SK-N-SH (cell line): ENCODE measurements around the gene HIVEP2. TPM values are rescaled to one million over a fixed set of nuclear protein-coding genes. Genes with fewer than 3 reads are reported as not detected.

Experiments used
- CTCF ChIA-PET: fragments of 300-600, 350-600 bp; formaldehyde crosslinking; extraction: SDS; loops from one replicate; lab custom pipeline; 2021; lab: Yijun Ruan, JAX
- POLR2A ChIA-PET: fragments of 350-600 bp; sonication (Branson Sonifier 250); formaldehyde crosslinking; extraction: SDS; loops from one replicate; lab custom pipeline; 2020; ENCODE audit warnings: antibody characterized with exemption, inconsistent platforms; lab: Yijun Ruan, JAX
- DNase-seq: peaks from one replicate; pipeline ENCODE4 v3.0.0; 2012
- H2AFZ ChIP-seq: fragments of 200-600 bp; sonication (generic); 2 replicates; pipeline ENCODE4 v1.8.1; 2016; ENCODE audit warnings: antibody characterized with exemption, mild to moderate bottlenecking, low read depth
- H3F3A ChIP-seq: fragments of 200-600 bp; sonication (generic); replicated peaks from 2 replicates; pipeline ENCODE3; 2016; ENCODE audit warnings: antibody characterized with exemption, mild to moderate bottlenecking; ENCODE audit not compliant: insufficient read depth
- H3K27ac ChIP-seq, 2 experiments: fragments of 200-500 bp in 1 of 2; fragments of 200-600 bp in 1 of 2; sonication (Bioruptor generic) in 1 of 2; sonication (generic), shearing (Covaris generic) in 1 of 2; 2 replicates each; pipeline versions ENCODE4 v1.5.1 to v1.6.1; 2014 to 2016; ENCODE audit warnings: low read depth in 2 of 2, inconsistent platforms in 1 of 2, low read length in 1 of 2, mild to moderate bottlenecking in 1 of 2, mixed read lengths in 1 of 2
- H3K27me3 ChIP-seq: fragments of 200-600 bp; sonication (generic), shearing (Covaris generic); 2 replicates; pipeline ENCODE4 v1.6.1; 2016; ENCODE audit warnings: mixed run types; ENCODE audit not compliant: insufficient read depth
- H3K36me3 ChIP-seq, 2 experiments: fragments of 200-500 bp in 1 of 2; fragments of 200-600 bp in 1 of 2; sonication (Bioruptor generic) in 1 of 2; sonication (generic) in 1 of 2; replicated peaks in 1 of 2; 2 replicates each; pipeline versions ENCODE3 to v1.5.1; 2014 to 2016; ENCODE audit warnings: low read length in 1 of 2, mild to moderate bottlenecking in 1 of 2; ENCODE audit not compliant: insufficient read depth in 2 of 2, control insufficient read depth in 1 of 2
- H3K4me1 ChIP-seq, 2 experiments: fragments of 200-500 bp in 1 of 2; fragments of 200-600 bp in 1 of 2; sonication (Bioruptor generic) in 1 of 2; sonication (generic), shearing (Covaris generic) in 1 of 2; 2 replicates each; pipeline versions ENCODE4 v1.5.1 to v1.6.1; 2014 to 2016; ENCODE audit warnings: low read depth in 1 of 2, low read length in 1 of 2, mixed run types in 1 of 2; ENCODE audit not compliant: insufficient read depth in 2 of 2, control insufficient read depth in 1 of 2
- H3K4me2 ChIP-seq: fragments of 200-600 bp; sonication (generic), shearing (Covaris generic); 2 replicates; pipeline ENCODE4 v1.6.1; 2017; ENCODE audit warnings: mixed run types
- H3K4me3 ChIP-seq, 2 experiments: fragments of 200-500 bp in 1 of 2; fragments of 200-600 bp in 1 of 2; sonication (Bioruptor generic) in 1 of 2; sonication (generic), shearing (Covaris generic) in 1 of 2; 2 replicates each; pipeline versions ENCODE4 v1.5.1 to v1.8.1; 2014 to 2016; ENCODE audit warnings: low read depth in 2 of 2, inconsistent platforms in 1 of 2, low read length in 1 of 2, mild to moderate bottlenecking in 1 of 2, mixed read lengths in 1 of 2, moderate library complexity in 1 of 2
- H3K79me2 ChIP-seq: fragments of 200-600 bp; sonication (generic); 2 replicates; pipeline ENCODE4 v1.8.1; 2017; ENCODE audit warnings: mild to moderate bottlenecking; ENCODE audit not compliant: insufficient read depth
- H3K9ac ChIP-seq: fragments of 200-600 bp; sonication (generic); 2 replicates; pipeline ENCODE4 v1.6.1; 2017; ENCODE audit warnings: mixed run types
- H3K9me2 ChIP-seq: fragments of 200-600 bp; sonication (generic); 2 replicates; pipeline ENCODE4 v1.6.1; 2017; ENCODE audit warnings: mixed run types
- H3K9me3 ChIP-seq: fragments of 200-600 bp; sonication (generic); 2 replicates; pipeline ENCODE4 v1.6.1; 2017; ENCODE audit warnings: mixed run types, mild to moderate bottlenecking, moderate library complexity
- H4K20me1 ChIP-seq: fragments of 200-600 bp; sonication (generic); 2 replicates; pipeline ENCODE4 v1.6.1; 2017; ENCODE audit warnings: mild to moderate bottlenecking, mixed run types; ENCODE audit not compliant: insufficient read depth
- EZH2phosphoT487 ChIP-seq: fragments of 200-600 bp; sonication (generic); IDR thresholded peaks from 2 replicates; pipeline ENCODE4 v1.6.1; 2017; ENCODE audit warnings: low read depth, mixed run types, mild to moderate bottlenecking, antibody characterized with exemption, moderate library complexity, borderline replicate concordance
- FOSL2 ChIP-seq: IDR thresholded peaks from 2 replicates; pipeline ENCODE4 v1.4.0; 2012; ENCODE audit warnings: low read depth, mild to moderate bottlenecking, moderate library complexity, borderline replicate concordance
- FOXJ3 ChIP-seq: sonication (generic); formaldehyde crosslinking; IDR thresholded peaks from 2 replicates; pipeline ENCODE4 v1.5.1; 2020; ENCODE audit warnings: mild to moderate bottlenecking, missing genetic modification reagents
- GABPA ChIP-seq: IDR thresholded peaks from 2 replicates; pipeline ENCODE4 v1.4.0; 2012; ENCODE audit warnings: low read depth, mild to moderate bottlenecking
- JUND ChIP-seq: IDR thresholded peaks from 2 replicates; pipeline ENCODE4 v1.4.0; 2012
- MAX ChIP-seq: IDR thresholded peaks from 2 replicates; pipeline ENCODE4 v1.4.0; 2012; ENCODE audit warnings: low read depth
- MEF2A ChIP-seq: IDR thresholded peaks from 2 replicates; pipeline ENCODE4 v1.4.0; 2012; ENCODE audit warnings: low read depth, borderline replicate concordance
- RAD21 ChIP-seq: IDR thresholded peaks from 2 replicates; pipeline ENCODE4 v1.6.1; 2012; ENCODE audit warnings: mild to moderate bottlenecking, low read length
- RCOR1 ChIP-seq: fragments of 150-350 bp; IDR thresholded peaks from 2 replicates; pipeline ENCODE4 v1.6.1; 2017; ENCODE audit warnings: antibody characterized with exemption, low read length
- REST ChIP-seq: IDR thresholded peaks from 2 replicates; pipeline ENCODE4 v1.6.1; 2012; ENCODE audit warnings: mild to moderate bottlenecking, low read depth, low read length, moderate library complexity
- RFX5 ChIP-seq: IDR thresholded peaks from 2 replicates; pipeline ENCODE4 v1.6.1; 2012; ENCODE audit warnings: mild to moderate bottlenecking, improper control_type of control experiment, low read length
- SIN3A ChIP-seq: IDR thresholded peaks from 2 replicates; pipeline ENCODE4 v1.6.1; 2012; ENCODE audit warnings: low read depth, mild to moderate bottlenecking, low read length, moderate library complexity, borderline replicate concordance
- SMC3 ChIP-seq: IDR thresholded peaks from 2 replicates; pipeline ENCODE4 v1.6.1; 2012; ENCODE audit warnings: low read depth, low read length, improper control_type of control experiment
- YY1 ChIP-seq: IDR thresholded peaks from 2 replicates; pipeline ENCODE4 v1.4.0; 2012; ENCODE audit warnings: low read depth, mild to moderate bottlenecking
- ZBTB33 ChIP-seq: IDR thresholded peaks from 2 replicates; pipeline ENCODE4 v1.4.0; 2012; ENCODE audit warnings: low read depth, borderline replicate concordance
- WGBS: methylation state at CpG from one replicate; pipeline ENCODE4 v1.1.6; 2017; ENCODE audit warnings: low lambda C conversion rate; 5-methylcytosine and 5-hydroxymethylcytosine counted together
- polyA plus RNA-seq, 3 experiments: library from polyadenylated mRNA; depleted of rRNA; stranded (reverse); fragments of >200 nt; gene quantifications; 2 replicates each; pipeline ENCODE4 v1.2.3, GENCODE V29; 2012

Gene HIVEP2
- polyA plus RNA-seq, 1 of the 3 experiments (the other 2 are of a cell fraction) = 2.5 TPM

GRCh38 chr6:142912125-142912524, 32.9 kb downstream of the HIVEP2 start:
- Histone ChIP-seq H3K9me3 (no peaks in the 10 kb centered on the region), H3K4me2 (no peak overlapping the region), H4K20me1 (no peaks in the 10 kb centered on the region), H3K27me3 (no peaks in the 10 kb centered on the region), H3K36me3 (peaks cover 0 to 7% of the 10 kb centered on the region in 2 experiments), H3K9ac (no peak overlapping the region), H2AFZ (no peak overlapping the region), H3K4me1 (peaks cover 0 to 2% of the 10 kb centered on the region in 2 experiments; a peak in 1 of 4 replicates), H3K79me2 (peaks cover 22% of the 10 kb centered on the region), H3K4me3 (no peak overlapping the region), H3K27ac (no peak overlapping the region), H3K9me2 (no peaks in the 10 kb centered on the region), H3F3A (no peaks in the 10 kb centered on the region)
- TF ChIP-seq MEF2A (no peak), YY1 (no peak), FOSL2 (no peak), EZH2phosphoT487 (no peak), ZBTB33 (no peak), RFX5 (no peak), JUND (no peak), REST (no peak), RAD21 (no peak), SIN3A (no peak), RCOR1 (no peak), MAX (no peak), FOXJ3 (CRISPR knock-in tag) (no peak), SMC3 (no peak), GABPA (no peak)
- POLR2A ChIA-PET = no interaction called here
- no peak for DNase-seq
- WGBS = 94% methylated on average over 4 of the region's 4 CpGs
- CTCF ChIA-PET = no interaction called here
